Stimulated activated CD8-positive, alpha-beta memory T cell treated with anti-CD3 and anti-CD28 coated beads, Interleukin-12 subunit alpha, Interleukin-12 subunit beta, amount 100 ng/mL, for 24 hours (primary cell): ENCODE data around the gene GOLGA3.

Experiments used
- DNase-seq: peaks from one replicate; pipeline ENCODE4 v3.0.0-alpha.2; 2020; ENCODE audit errors: extremely low read depth

The GOLGA3 gene

DNA sequence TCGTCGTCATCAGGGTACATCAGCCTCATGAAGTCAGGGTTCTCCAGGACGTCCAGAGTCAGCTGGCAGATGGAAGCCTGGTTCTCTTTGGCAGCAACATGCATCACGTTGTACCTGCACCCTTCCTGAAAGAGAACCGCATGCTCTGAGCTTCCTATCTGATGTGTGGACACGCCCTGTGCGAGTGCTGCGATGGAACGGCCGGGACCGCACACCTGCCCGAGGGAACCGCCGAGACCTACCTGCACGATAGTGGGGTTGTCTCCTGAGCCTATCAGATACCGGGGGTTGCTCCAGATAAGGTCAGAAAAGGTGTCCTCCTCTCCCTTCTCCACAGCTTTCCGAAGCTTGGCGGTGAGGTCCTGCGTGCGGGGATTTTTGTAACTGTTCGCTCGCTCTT is 80.8 kb downstream of the GOLGA3 start:
- no peak for DNase-seq

GRCh38 chr12:132747395-132747794 is 81.3 kb downstream of the GOLGA3 start:
- no peak for DNase-seq

DNA sequence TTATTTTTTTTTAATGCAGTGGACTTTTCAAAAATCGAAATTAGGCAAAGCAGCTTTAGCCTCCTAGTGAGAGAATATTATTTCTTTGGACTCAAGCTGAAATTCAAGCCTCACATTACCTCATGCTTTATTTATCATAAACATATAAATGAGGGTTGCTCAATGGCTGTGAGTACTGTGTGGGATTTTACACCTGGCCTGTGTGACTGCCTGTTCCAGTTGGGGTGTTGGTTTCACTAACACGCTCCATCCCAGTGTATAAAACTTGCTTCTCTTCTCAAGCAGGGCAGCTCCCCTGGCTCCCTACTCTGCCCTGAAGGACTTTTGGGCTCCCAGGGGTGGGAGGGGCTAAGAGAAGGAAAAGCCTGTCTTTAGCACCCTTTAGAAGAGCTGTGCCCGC is 82.1 kb downstream of the GOLGA3 start:
- no peak for DNase-seq

DNA sequence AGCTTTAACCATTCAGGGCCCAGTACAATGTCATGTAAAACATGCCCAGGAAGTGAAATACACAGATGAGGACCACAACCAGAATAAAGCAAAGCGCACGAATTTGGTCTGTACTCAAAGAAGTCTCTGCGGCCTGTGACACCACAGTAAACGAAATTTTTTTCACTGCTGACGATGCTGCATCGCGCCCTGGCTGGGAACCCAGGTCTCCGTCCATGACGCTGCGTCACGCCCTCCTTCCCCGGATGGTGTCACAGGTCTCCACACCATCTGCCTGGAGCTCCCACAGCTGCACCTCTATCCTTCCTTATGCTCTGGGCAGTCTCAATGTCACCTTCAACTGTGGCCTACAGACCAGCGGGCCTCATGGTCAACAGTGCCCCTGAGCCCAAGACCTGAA is 84.8 kb downstream of the GOLGA3 start:
- DNase-seq, result no peak

- DNase-seq, result no peak
These were observed 87.0 kb downstream of the GOLGA3 start for GRCh38 chr12:132741620-132742019.

DNA sequence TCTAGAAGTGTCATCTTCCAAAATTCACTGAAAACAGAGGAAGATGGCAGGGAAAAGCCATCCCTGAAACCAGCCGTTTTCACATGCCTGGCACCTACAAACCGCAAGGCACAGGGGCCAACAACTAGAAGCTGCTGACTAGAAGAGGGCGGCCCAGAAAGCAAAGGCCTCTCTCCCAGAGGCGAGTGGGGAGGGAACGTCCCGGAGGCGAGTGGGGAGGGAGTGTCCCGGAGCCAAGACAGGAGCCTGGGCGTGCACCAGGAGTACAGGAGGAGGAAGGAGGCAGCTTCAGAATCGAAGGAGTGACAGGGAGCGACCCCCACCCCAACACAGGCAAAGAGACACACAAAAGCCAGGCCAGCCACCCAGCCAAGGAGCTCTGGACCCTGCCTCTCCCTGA is 88.0 kb downstream of the GOLGA3 start:
- DNase-seq, result no peak

DNA sequence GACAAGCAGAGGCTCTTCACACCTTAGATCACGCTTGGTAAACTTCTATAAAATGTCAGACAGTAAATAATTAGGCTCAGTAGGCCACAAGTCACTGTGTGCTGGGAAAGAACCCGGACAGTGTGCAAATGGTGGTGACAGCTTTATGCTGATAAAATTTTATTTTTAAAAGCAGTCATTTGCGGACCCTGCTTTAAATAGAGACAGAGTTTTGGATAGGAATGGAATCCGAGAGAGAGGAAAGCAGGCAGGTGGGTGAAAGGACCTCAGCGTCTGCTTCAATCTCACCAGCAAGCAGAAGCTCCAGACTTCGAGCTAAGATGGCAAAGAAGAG is 88.4 kb downstream of the GOLGA3 start:
- DNase-seq, result no peak

- no peak for DNase-seq
These were observed 88.9 kb downstream of the GOLGA3 start for GRCh38 chr12:132739600-132740312.

GRCh38 chr12:132736913-132737312 is 91.8 kb downstream of the GOLGA3 start:
- DNase-seq, result no peak

DNA sequence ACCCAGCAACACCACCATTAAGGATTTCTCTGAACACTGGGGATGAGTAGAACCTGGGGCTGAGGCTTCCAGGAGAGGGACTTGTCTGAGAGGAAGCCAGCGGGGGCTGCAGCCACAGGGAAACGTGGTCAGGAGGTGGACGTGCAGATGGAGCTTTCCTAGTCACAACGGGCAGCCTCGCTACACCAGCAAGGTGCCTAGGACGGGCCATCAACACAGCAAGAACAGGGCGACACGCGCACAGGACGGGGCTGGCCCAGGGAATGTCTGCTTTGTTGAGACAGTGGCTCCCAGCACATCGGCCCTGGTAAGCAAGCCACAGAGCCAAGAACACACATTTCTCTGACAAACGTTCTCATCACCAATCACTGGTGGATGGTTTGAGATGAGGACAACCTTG is 92.3 kb downstream of the GOLGA3 start:
- no peak for DNase-seq

- no peak for DNase-seq
These were observed 93.2 kb downstream of the GOLGA3 start for GRCh38 chr12:132735496-132735895.

DNA sequence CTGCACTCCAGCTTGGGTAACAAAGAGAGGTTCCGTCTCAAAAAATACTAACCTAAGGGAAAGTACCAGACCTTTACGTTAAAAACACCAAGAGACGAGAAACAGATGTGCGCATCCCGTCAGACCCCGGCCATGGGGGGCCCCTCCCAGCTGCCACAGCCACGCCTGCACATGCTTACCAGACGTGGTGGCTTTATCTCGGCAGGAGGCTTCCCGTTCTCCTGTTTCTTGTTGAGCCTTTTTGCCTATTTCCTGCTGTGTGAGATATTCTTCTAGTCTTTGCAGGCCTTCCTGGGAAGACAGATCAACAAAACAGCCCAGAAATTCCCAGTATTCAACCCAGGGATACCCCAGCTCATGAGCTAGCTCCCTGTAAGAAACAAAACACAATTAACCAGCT is 94.5 kb downstream of the GOLGA3 start:
- no peak for DNase-seq

- DNase-seq, result no peak
These were observed 97.1 kb downstream of the GOLGA3 start for GRCh38 chr12:132731574-132731973.

GRCh38 chr12:132730353-132730752 is 98.3 kb downstream of the GOLGA3 start:
- no peak for DNase-seq

- no peak for DNase-seq
These were observed 98.9 kb downstream of the GOLGA3 start for GRCh38 chr12:132729541-132730320.

GRCh38 chr12:132728502-132728901 is 100.2 kb downstream of the GOLGA3 start:
- DNase-seq, result no peak

GRCh38 chr12:132727091-132727794 is 101.4 kb downstream of the GOLGA3 start:
- no peak for DNase-seq

- DNase-seq, result no peak
These were observed 102.3 kb downstream of the GOLGA3 start for GRCh38 chr12:132726386-132726785.

DNA sequence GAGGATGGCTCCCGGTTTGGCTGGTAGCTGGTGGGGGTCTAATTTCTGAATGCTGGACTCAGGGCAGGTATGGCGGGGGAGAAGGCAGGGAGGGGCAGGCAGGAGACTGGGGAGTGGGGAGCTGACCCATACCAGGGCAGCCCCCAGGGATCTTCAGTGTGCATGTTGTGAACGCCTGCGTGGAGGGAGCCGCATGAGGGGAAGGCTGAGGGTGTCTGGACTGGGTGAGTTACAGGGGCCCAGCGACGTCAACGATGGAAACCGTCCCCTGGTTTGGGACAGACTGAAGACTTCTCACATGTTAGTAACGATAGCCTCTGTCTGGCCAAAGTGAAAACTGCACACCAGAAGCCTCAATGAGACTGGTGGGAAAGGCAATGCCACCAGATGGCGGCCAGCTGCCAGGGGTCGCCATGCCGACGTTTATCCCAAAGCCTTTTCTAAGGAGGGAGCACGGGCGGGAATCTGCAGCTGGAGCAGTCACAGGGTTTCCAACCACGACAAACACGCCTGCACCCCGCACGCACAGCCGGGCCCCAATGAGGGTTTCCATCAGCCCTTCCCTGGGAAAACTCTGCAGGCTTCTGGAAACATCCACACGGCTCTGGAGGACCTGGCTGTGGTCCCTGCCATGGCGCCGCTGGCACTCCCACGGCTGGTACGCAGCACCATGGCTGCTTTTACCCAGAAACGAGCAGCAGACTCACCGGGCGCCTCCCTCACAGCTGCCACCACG is 104.0 kb downstream of the GOLGA3 start:
- no peak for DNase-seq

GRCh38 chr12:132723764-132724140 is 104.9 kb downstream of the GOLGA3 start:
- DNase-seq, result no peak

DNA sequence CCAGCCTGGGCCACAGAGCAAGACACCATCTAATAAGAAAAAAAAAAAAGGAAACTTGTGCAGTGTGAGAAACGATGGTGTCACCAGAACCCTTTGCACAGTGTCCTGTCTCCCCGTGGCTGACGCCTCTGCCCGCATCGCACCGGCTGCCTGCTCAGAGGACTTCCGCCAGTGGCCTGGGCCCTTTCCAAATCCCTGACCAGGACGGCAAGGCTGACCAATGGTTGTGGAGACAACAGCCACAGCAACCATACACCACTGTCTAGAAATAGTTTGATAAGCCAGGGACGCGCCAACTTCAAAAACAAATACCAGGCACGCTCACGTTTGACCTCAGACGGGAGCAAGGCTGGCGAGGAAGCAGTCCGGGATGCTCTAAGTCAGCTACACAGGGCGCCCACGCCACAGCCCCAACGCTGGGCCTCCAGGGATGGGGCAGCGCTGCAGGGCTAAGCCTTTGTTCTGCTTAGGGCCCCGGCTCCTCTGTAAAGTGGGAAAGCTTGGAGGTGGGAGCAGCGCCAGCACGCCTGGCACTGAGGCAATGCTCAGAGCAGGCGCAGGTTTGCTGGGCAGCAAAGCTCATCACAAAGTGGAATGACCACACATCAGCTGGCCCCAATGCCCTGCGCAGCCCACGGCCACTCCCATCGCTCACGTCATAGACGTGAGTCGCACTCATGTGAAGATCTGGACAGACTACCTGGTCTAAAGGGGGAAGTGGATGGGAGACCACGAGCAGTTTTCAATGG is 105.5 kb downstream of the GOLGA3 start:
- no peak for DNase-seq
